Left renal pelvis (tissue), 4 donors: Measurements from ENCODE around the gene RRAGA. TPM values are rescaled to one million over a fixed set of nuclear protein-coding genes. Genes with fewer than 3 reads are reported as not detected.
"Not testable (repeated sequence)": the region's sequence is repeated elsewhere in the genome, so short reads cannot be mapped to it uniquely, and the experiment has no call there.

ENCODE experiments used
- DNase-seq, 4 donors: peaks; one replicate each; pipeline ENCODE4 v3.0.0-alpha.2; 2013; ENCODE audit warnings: low read depth in 4 of 4, low spot score in 3 of 4
- polyA plus RNA-seq, 4 donors: library from polyadenylated mRNA; unstranded; fragments of 120-200 nt; gene quantifications; one replicate each; pipeline ENCODE4 v1.2.1, GENCODE V29; 2013; ENCODE audit not compliant: insufficient read length in 4 of 4

The RRAGA gene
- polyA plus RNA-seq, 4 donors: 102 to 123 (median 111) TPM

GRCh38 chr9:19074836-19075235 is 25.6 kb downstream of the RRAGA start:
- DNase-seq: no peak

GRCh38 chr9:19085295-19085694 is 36.1 kb downstream of the RRAGA start:
- no peak for DNase-seq

DNA sequence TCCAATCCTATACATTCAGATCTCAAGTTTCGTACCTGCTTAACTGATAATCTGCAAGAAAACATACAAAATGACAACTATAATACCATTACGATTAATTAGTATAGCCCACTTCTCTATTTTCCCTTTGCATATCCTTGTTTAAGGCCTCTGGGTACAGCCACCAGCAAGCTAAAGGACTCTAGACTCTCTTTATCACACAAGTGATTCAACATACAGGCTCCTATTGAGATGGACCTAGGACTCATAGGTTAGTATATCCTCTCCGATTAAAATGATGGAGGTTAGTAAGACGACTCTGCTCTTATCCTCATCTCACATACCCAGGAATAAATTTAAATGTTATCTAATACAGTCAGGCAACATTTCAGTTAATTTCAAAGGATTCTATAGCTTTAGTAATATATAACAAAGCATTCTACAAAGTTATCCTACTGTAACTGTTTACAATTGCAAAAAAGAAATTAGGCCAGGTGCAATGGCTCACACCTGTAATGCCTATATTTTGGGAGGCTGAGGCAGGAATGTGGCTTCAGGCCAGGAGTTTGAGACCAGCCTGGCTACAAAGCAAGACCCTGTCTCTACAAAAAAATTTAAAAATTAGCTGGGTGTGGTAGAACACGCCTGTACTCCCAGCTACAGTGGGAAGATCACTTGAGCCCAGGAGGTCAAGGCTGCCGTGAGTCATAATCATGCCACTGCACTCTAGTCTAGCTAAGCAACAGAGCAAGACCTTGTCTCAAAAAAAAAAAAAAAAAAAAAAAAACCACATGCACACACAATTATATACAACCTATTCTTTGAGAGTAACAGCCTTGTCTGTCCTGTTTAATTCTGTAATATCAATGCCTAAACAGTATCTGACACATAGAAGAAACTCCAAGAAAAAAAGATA is 38.1 kb downstream of the RRAGA start:
- DNase-seq: no peak

GRCh38 chr9:19097431-19097830 is 48.2 kb downstream of the RRAGA start:
- DNase-seq: not testable (repeated sequence)

Other genes starting within 250 kb of the RRAGA start
- gene SAXO1, start 16.2 kb upstream of the RRAGA start, polyA plus RNA-seq: under 1 TPM; 0.12 to 0.46 (median 0.23) TPM
- gene HAUS6, start 53.5 kb downstream of the RRAGA start, polyA plus RNA-seq: 10 to 100 TPM; 18.6 to 21.2 (median 20.7) TPM
- 100 to 1,000 TPM in 1 of 4 donors, 10 to 100 TPM in 3; 48.8 to 121 (median 87.8) TPM for gene PLIN2, start 78.1 kb downstream of the RRAGA start, polyA plus RNA-seq
- gene DENND4C, start 181.3 kb downstream of the RRAGA start, polyA plus RNA-seq: 10 to 100 TPM; 43.7 to 50.9 (median 47.1) TPM